Measurements from ENCODE around the gene MYD88. TPM values are rescaled to one million over a fixed set of nuclear protein-coding genes. Genes with fewer than 3 reads are reported as not detected.

MYD88 gene
- total and polyA plus RNA-seq, 2 donors from 2014 or later: 20.8 to 34.5 TPM

- Histone ChIP-seq H3K9ac (ENCODE audit: low read length in 3 of 3) (no peak overlapping the region), H3K4me1 (ENCODE audit: control insufficient read depth in 2 of 3, insufficient read depth in 2 of 3, low read depth in 1 of 3, low read length in 3 of 3) (peaks cover 0 to 7% (median 4%) of the 10 kb centered on the region in 3 donors), H3K27ac (ENCODE audit: low read depth in 2 of 2, low read length in 2 of 2) (no peak overlapping the region), H3K36me3 (ENCODE audit: control insufficient read depth in 2 of 3, insufficient read depth in 3 of 3, low read length in 3 of 3) (no peaks in the 10 kb centered on the region), H3K27me3 (ENCODE audit: control insufficient read depth, insufficient read depth, low read length) (no peaks in the 10 kb centered on the region), H3K9me3 (ENCODE audit: control insufficient read depth in 2 of 3, insufficient read depth in 1 of 3, low read length in 3 of 3) (no peaks in the 10 kb centered on the region), H3K4me3 (ENCODE audit: low read length in 3 of 3) (no peak overlapping the region)
- intact Hi-C loops (cut with DNase I): no loop called here
- DNase-seq: no peak
- TF ChIP-seq, protein P1, sequence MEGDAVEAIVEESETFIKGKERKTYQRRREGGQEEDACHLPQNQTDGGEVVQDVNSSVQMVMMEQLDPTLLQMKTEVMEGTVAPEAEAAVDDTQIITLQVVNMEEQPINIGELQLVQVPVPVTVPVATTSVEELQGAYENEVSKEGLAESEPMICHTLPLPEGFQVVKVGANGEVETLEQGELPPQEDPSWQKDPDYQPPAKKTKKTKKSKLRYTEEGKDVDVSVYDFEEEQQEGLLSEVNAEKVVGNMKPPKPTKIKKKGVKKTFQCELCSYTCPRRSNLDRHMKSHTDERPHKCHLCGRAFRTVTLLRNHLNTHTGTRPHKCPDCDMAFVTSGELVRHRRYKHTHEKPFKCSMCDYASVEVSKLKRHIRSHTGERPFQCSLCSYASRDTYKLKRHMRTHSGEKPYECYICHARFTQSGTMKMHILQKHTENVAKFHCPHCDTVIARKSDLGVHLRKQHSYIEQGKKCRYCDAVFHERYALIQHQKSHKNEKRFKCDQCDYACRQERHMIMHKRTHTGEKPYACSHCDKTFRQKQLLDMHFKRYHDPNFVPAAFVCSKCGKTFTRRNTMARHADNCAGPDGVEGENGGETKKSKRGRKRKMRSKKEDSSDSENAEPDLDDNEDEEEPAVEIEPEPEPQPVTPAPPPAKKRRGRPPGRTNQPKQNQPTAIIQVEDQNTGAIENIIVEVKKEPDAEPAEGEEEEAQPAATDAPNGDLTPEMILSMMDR (IDR thresholded peaks at IDR 0.05; ENCODE audit: borderline replicate concordance, extremely low read depth, insufficient read depth): no peak
- no peak for FAIRE-seq
Observed at GRCh38 chr3:38177181-38177580, 38.7 kb downstream of the MYD88 start.

DNA sequence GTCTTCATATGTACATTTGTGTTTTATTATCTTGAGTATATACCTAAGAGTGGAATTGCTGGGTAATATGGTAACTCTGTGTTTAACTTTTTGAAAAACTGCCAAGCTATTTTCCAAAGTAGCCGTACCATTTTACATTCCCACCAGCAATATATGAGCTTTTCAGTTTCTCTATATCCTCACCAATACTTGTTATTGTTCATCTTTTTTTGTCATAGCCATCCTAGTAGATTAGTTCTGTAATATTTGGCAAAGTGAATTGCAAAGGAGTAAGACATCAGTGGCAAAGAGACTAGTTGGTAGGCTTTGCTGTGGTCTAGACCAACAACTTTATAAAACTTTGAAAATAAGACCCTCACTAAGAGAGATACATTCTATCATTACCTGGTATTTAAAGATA is 48.3 kb downstream of the MYD88 start:
- no peaks in the 10 kb centered on the region for H3K27me3 ChIP-seq (ENCODE audit: control insufficient read depth, insufficient read depth, low read length)
- no peak overlapping the region for H3K27ac ChIP-seq (ENCODE audit: low read depth in 2 of 2, low read length in 2 of 2)
- H3K9ac ChIP-seq (ENCODE audit: low read length in 3 of 3): no peak overlapping the region
- no peak overlapping the region for H3K4me3 ChIP-seq (ENCODE audit: low read length in 3 of 3)
- H3K9me3 ChIP-seq (ENCODE audit: control insufficient read depth in 2 of 3, insufficient read depth in 1 of 3, low read length in 3 of 3): no peaks in the 10 kb centered on the region
- intact Hi-C loops (cut with DNase I): no loop called here
- no peaks in the 10 kb centered on the region for H3K4me1 ChIP-seq (ENCODE audit: control insufficient read depth in 2 of 3, insufficient read depth in 2 of 3, low read depth in 1 of 3, low read length in 3 of 3)
- FAIRE-seq: no peak
- peaks cover 0 to 3% (median 0%) of the 10 kb centered on the region in 3 donors for H3K36me3 ChIP-seq (ENCODE audit: control insufficient read depth in 2 of 3, insufficient read depth in 3 of 3, low read length in 3 of 3)
- no peak for DNase-seq
- TF ChIP-seq, protein P1 (IDR thresholded peaks at IDR 0.05; ENCODE audit: borderline replicate concordance, extremely low read depth, insufficient read depth): no peak

- no peak for FAIRE-seq
- intact Hi-C loops (cut with DNase I): no loop called here
- TF ChIP-seq, protein P1 (IDR thresholded peaks at IDR 0.05; ENCODE audit: borderline replicate concordance, extremely low read depth, insufficient read depth): no peak
- Histone ChIP-seq H3K4me1 (ENCODE audit: control insufficient read depth in 2 of 3, insufficient read depth in 2 of 3, low read depth in 1 of 3, low read length in 3 of 3) (no peaks in the 10 kb centered on the region), H3K27ac (ENCODE audit: low read depth in 2 of 2, low read length in 2 of 2) (no peak overlapping the region), H3K9ac (ENCODE audit: low read length in 3 of 3) (no peak overlapping the region), H3K27me3 (ENCODE audit: control insufficient read depth, insufficient read depth, low read length) (no peaks in the 10 kb centered on the region), H3K4me3 (ENCODE audit: low read length in 3 of 3) (no peak overlapping the region), H3K9me3 (ENCODE audit: control insufficient read depth in 2 of 3, insufficient read depth in 1 of 3, low read length in 3 of 3) (no peaks in the 10 kb centered on the region), H3K36me3 (ENCODE audit: control insufficient read depth in 2 of 3, insufficient read depth in 3 of 3, low read length in 3 of 3) (peaks cover 0 to 7% (median 3%) of the 10 kb centered on the region in 3 donors)
- no peak for DNase-seq
Observed at GRCh38 chr3:38190481-38190881, 52.0 kb downstream of the MYD88 start.

Other genes with a start within 250 kb of the MYD88 start
- gene VILL, start 147.9 kb upstream of the MYD88 start, total RNA-seq: 7.6 TPM
- gene VILL, start 147.9 kb upstream of the MYD88 start, polyA plus RNA-seq (ENCODE audit: insufficient read depth, low read depth, low replicate concordance): 7.4 TPM
- 50.0 TPM for gene PLCD1, start 109.0 kb upstream of the MYD88 start, total RNA-seq
- gene PLCD1, start 109.0 kb upstream of the MYD88 start, polyA plus RNA-seq (ENCODE audit: insufficient read depth, low read depth, low replicate concordance): 39.1 TPM
- 3.3 TPM for gene DLEC1, start 99.5 kb upstream of the MYD88 start, total RNA-seq
- 0.52 TPM for gene DLEC1, start 99.5 kb upstream of the MYD88 start, polyA plus RNA-seq (ENCODE audit: insufficient read depth, low read depth, low replicate concordance)
- gene ACAA1, start 1.5 kb upstream of the MYD88 start, total RNA-seq: 90.0 TPM
- 566 TPM for gene ACAA1, start 1.5 kb upstream of the MYD88 start, polyA plus RNA-seq (ENCODE audit: insufficient read depth, low read depth, low replicate concordance)
- gene OXSR1, start 26.9 kb downstream of the MYD88 start, total RNA-seq: 40.0 TPM
- 16.7 TPM for gene OXSR1, start 26.9 kb downstream of the MYD88 start, polyA plus RNA-seq (ENCODE audit: insufficient read depth, low read depth, low replicate concordance)
- gene SLC22A13, start 127.2 kb downstream of the MYD88 start, total RNA-seq: 0.16 TPM
- gene SLC22A13, start 127.2 kb downstream of the MYD88 start, polyA plus RNA-seq (ENCODE audit: insufficient read depth, low read depth, low replicate concordance): 9.9 TPM
- 0.19 TPM for gene SLC22A14, start 143.6 kb downstream of the MYD88 start, total RNA-seq
- 0.75 TPM for gene SLC22A14, start 143.6 kb downstream of the MYD88 start, polyA plus RNA-seq (ENCODE audit: insufficient read depth, low read depth, low replicate concordance)
- gene XYLB, start 208.1 kb downstream of the MYD88 start, total RNA-seq: 6.0 TPM
- 7.9 TPM for gene XYLB, start 208.1 kb downstream of the MYD88 start, polyA plus RNA-seq (ENCODE audit: insufficient read depth, low read depth, low replicate concordance)

Data from kidney (tissue), 14 donors.